HEK293T (cell line): ENCODE results near the gene SORCS3.

Source experiments
- ARNT ChIP-seq: fragments of 450-650 bp; IDR thresholded peaks from 2 replicates; pipeline ENCODE4 v1.6.1; 2017; ENCODE audit warnings: mild to moderate bottlenecking
- BHLHE40 ChIP-seq: fragments of 450-650 bp; IDR thresholded peaks from 2 replicates; pipeline ENCODE4 v1.6.1; 2016; ENCODE audit warnings: mild to moderate bottlenecking, moderate library complexity, borderline replicate concordance
- CTBP1 ChIP-seq: fragments of 450-650 bp; IDR thresholded peaks from 2 replicates; pipeline ENCODE4 v1.6.1; 2016; ENCODE audit warnings: borderline replicate concordance
- FOXA1 ChIP-seq: fragments of 450-650 bp; IDR thresholded peaks from 2 replicates; pipeline ENCODE4 v1.6.1; 2016; ENCODE audit warnings: mild to moderate bottlenecking
- FOXK2 ChIP-seq: fragments of 450-650 bp; IDR thresholded peaks from 2 replicates; pipeline ENCODE4 v1.6.1; 2016; ENCODE audit warnings: mild to moderate bottlenecking
- FOXM1 ChIP-seq: fragments of 450-650 bp; IDR thresholded peaks from 2 replicates; pipeline ENCODE4 v1.6.1; 2017; ENCODE audit warnings: mild to moderate bottlenecking, borderline replicate concordance
- LEF1 ChIP-seq: fragments of 450-650 bp; IDR thresholded peaks from 2 replicates; pipeline ENCODE4 v1.6.1; 2017; ENCODE audit warnings: mild to moderate bottlenecking, borderline replicate concordance
- SP1 ChIP-seq: fragments of 450-650 bp; IDR thresholded peaks from 2 replicates; pipeline ENCODE4 v1.6.1; 2017
- TARDBP ChIP-seq: fragments of 450-650 bp; IDR thresholded peaks from 2 replicates; pipeline ENCODE4 v1.6.1; 2016
- TF ChIP-seq, protein P1 (sequence below): fragments of 450-650 bp; IDR thresholded peaks from 2 replicates; pipeline ENCODE4 v1.6.1; 2016

GRCh38 chr10:105195831-105196230 lies 554.7 kb downstream of the SORCS3 start:
- no peak for TF ChIP-seq FOXM1
- no peak for TF ChIP-seq SP1
- no peak for TF ChIP-seq BHLHE40
- TF ChIP-seq FOXA1, result no peak
- TF ChIP-seq, protein P1, sequence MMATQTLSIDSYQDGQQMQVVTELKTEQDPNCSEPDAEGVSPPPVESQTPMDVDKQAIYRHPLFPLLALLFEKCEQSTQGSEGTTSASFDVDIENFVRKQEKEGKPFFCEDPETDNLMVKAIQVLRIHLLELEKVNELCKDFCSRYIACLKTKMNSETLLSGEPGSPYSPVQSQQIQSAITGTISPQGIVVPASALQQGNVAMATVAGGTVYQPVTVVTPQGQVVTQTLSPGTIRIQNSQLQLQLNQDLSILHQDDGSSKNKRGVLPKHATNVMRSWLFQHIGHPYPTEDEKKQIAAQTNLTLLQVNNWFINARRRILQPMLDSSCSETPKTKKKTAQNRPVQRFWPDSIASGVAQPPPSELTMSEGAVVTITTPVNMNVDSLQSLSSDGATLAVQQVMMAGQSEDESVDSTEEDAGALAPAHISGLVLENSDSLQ, result no peak
- no peak for TF ChIP-seq ARNT
- no peak for TF ChIP-seq TARDBP
- TF ChIP-seq FOXK2, result no peak
- no peak for TF ChIP-seq CTBP1
- TF ChIP-seq LEF1, result no peak
